HG02759 (cell line): ENCODE measurements around the gene ACTL8.

ENCODE experiments used
- ATAC-seq: cut with Tn5 transposase; IDR thresholded peaks from one replicate; pipeline ENCODE4 v1.9.1; 2021; ENCODE audit warnings: mild to moderate bottlenecking, moderate library complexity; ENCODE audit not compliant: unreplicated experiment

The ACTL8 gene

GRCh38 chr1:17799642-17800041 is 44.5 kb downstream of the ACTL8 start:
- no peak for ATAC-seq

- ATAC-seq = no peak
These were observed 47.0 kb downstream of the ACTL8 start for GRCh38 chr1:17802164-17802563.

- no peak for ATAC-seq
These were observed 47.8 kb downstream of the ACTL8 start for GRCh38 chr1:17802945-17803344.

GRCh38 chr1:17805869-17806684 is 50.9 kb downstream of the ACTL8 start:
- ATAC-seq = no peak

- no peak for ATAC-seq
These were observed 53.7 kb downstream of the ACTL8 start for GRCh38 chr1:17808816-17809215.

- no peak for ATAC-seq
These were observed 55.5 kb downstream of the ACTL8 start for GRCh38 chr1:17810668-17811067.

GRCh38 chr1:17816511-17816910 is 61.4 kb downstream of the ACTL8 start:
- ATAC-seq = no peak

GRCh38 chr1:17819129-17819802 is 64.1 kb downstream of the ACTL8 start:
- ATAC-seq = no peak

- ATAC-seq = no peak
These were observed 65.1 kb downstream of the ACTL8 start for GRCh38 chr1:17820198-17820597.

- no peak for ATAC-seq
These were observed 67.8 kb downstream of the ACTL8 start for GRCh38 chr1:17822741-17823426.

- no peak for ATAC-seq
These were observed 70.4 kb downstream of the ACTL8 start for GRCh38 chr1:17825273-17826164.

- no peak for ATAC-seq
These were observed 71.0 kb downstream of the ACTL8 start for GRCh38 chr1:17826165-17826488.

- no peak for ATAC-seq
These were observed 73.9 kb downstream of the ACTL8 start for GRCh38 chr1:17828991-17829390.

- no peak for ATAC-seq
These were observed 74.4 kb downstream of the ACTL8 start for GRCh38 chr1:17829579-17829978.

GRCh38 chr1:17831597-17831996 is 76.5 kb downstream of the ACTL8 start:
- no peak for ATAC-seq

GRCh38 chr1:17833661-17834501 is 78.7 kb downstream of the ACTL8 start:
- ATAC-seq = no peak

- no peak for ATAC-seq
These were observed 79.5 kb downstream of the ACTL8 start for GRCh38 chr1:17834561-17835100.

GRCh38 chr1:17837233-17838030 is 82.3 kb downstream of the ACTL8 start:
- no peak for ATAC-seq

GRCh38 chr1:17839641-17840196 is 84.6 kb downstream of the ACTL8 start:
- no peak for ATAC-seq
